SU-DHL-6 (cell line): Measurements from ENCODE around the gene NCAPG2.

Source experiments
- H2AFZ ChIP-seq: fragments of 200-600 bp; sonication (generic); 2 replicates; pipeline ENCODE4 v1.6.1; 2014; ENCODE audit warnings: low read depth, mild to moderate bottlenecking, moderate library complexity, mixed read lengths, antibody characterized with exemption, low read length; ENCODE audit not compliant: severe bottlenecking
- H3F3A ChIP-seq: fragments of 200-600 bp; shearing (Covaris generic); 2 replicates; pipeline ENCODE4 v1.6.0; 2016; ENCODE audit warnings: antibody characterized with exemption, mild to moderate bottlenecking; ENCODE audit not compliant: insufficient read depth
- H3K27ac ChIP-seq: fragments of 200-600 bp; sonication (generic); 2 replicates; pipeline ENCODE4 v1.5.1; 2016; ENCODE audit warnings: low read depth, mild to moderate bottlenecking, low read length, moderate library complexity, mixed read lengths
- H3K27me3 ChIP-seq: fragments of 200-600 bp; sonication (generic), shearing (Covaris generic); 2 replicates; pipeline ENCODE4 v1.6.0; 2014; ENCODE audit warnings: mild to moderate bottlenecking, low read length
- H3K36me3 ChIP-seq: fragments of 200-600 bp; sonication (generic); 2 replicates; pipeline ENCODE4 v1.6.1; 2014; ENCODE audit warnings: mild to moderate bottlenecking, low read length, mixed read lengths
- H3K4me2 ChIP-seq: fragments of 300-600, 200-600 bp; shearing (Covaris generic), sonication (generic); 2 replicates; pipeline ENCODE4 v1.6.0; 2014; ENCODE audit warnings: low read length, low read depth, mild to moderate bottlenecking; ENCODE audit not compliant: poor library complexity, severe bottlenecking
- H3K4me3 ChIP-seq: fragments of 200-600 bp; sonication (generic); 2 replicates; pipeline ENCODE4 v1.5.1; 2014; ENCODE audit warnings: antibody characterized with exemption, low read length, mild to moderate bottlenecking, mixed read lengths; ENCODE audit not compliant: insufficient read depth, poor library complexity, severe bottlenecking
- H3K79me2 ChIP-seq: fragments of 200-600 bp; sonication (generic); 2 replicates; pipeline ENCODE4 v1.6.1; 2014; ENCODE audit warnings: mild to moderate bottlenecking, low read length, moderate library complexity; ENCODE audit not compliant: insufficient read depth
- H3K9ac ChIP-seq: fragments of 200-600 bp; sonication (generic); 2 replicates; pipeline ENCODE4 v1.7.0; 2014; ENCODE audit warnings: mild to moderate bottlenecking, low read length
- H3K9me2 ChIP-seq: fragments of 200-600 bp; sonication (generic); replicated peaks from 2 replicates; pipeline ENCODE4 v1.6.1; 2014; ENCODE audit warnings: low read length; ENCODE audit not compliant: insufficient read depth
- H3K9me3 ChIP-seq: fragments of 200-600 bp; sonication (generic); 2 replicates; pipeline ENCODE4 v1.6.1; 2014; ENCODE audit warnings: low read length, mixed read lengths; ENCODE audit not compliant: insufficient read depth
- H4K20me1 ChIP-seq: fragments of 200-600 bp; sonication (generic); 2 replicates; pipeline ENCODE4 v1.6.1; 2014; ENCODE audit warnings: low read depth, mild to moderate bottlenecking, antibody characterized with exemption, low read length, moderate library complexity, mixed read lengths
- CTCF ChIP-seq: fragments of 200-600 bp; sonication (generic); IDR thresholded peaks from one replicate; pipeline ENCODE4 v1.5.1; 2017; ENCODE audit warnings: antibody characterized with exemption, mild to moderate bottlenecking, low read length, moderate library complexity; ENCODE audit not compliant: insufficient read depth, poor library complexity, severe bottlenecking
- EZH2phosphoT487 ChIP-seq: fragments of 200-600 bp; sonication (generic), shearing (Covaris generic); conservative IDR thresholded peaks from 2 replicates; pipeline ENCODE4 v1.6.1; 2018; ENCODE audit warnings: mild to moderate bottlenecking, antibody characterized with exemption, low read length, moderate library complexity, mixed read lengths

The NCAPG2 gene

DNA sequence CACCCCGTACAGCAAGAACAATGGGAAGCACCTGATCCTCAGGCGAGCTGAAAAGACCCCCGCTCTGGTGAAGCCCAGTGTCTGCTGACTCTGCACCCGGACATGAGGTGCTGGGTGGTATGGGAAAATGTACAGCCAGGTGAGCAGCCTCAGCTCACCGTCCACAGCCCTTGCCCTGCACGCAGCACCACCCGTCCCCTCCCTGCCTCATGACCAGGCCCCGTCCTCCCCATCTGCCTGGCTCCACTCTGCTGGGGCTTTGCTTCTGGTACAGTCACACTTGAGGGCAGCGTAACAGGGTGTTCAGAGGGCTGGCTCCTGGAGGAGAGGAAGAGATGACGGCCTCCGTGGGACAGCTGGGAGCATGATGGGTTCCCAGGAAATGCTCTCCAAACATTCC is 49.1 kb downstream of the NCAPG2 start:
- Histone ChIP-seq H4K20me1 (no peaks in the 10 kb centered on the region), H2AFZ (no peak overlapping the region), H3K4me3 (no peak overlapping the region), H3K36me3 (peaks cover 55% of the 10 kb centered on the region), H3K27me3 (no peaks in the 10 kb centered on the region), H3K9me2 (no peaks in the 10 kb centered on the region), H3K9me3 (no peaks in the 10 kb centered on the region), H3K9ac (no peak overlapping the region), H3F3A (no peaks in the 10 kb centered on the region), H3K4me2 (no peak overlapping the region), H3K79me2 (no peaks in the 10 kb centered on the region), H3K27ac (no peak overlapping the region)
- TF ChIP-seq EZH2phosphoT487: no peak
- no peak for TF ChIP-seq CTCF

DNA sequence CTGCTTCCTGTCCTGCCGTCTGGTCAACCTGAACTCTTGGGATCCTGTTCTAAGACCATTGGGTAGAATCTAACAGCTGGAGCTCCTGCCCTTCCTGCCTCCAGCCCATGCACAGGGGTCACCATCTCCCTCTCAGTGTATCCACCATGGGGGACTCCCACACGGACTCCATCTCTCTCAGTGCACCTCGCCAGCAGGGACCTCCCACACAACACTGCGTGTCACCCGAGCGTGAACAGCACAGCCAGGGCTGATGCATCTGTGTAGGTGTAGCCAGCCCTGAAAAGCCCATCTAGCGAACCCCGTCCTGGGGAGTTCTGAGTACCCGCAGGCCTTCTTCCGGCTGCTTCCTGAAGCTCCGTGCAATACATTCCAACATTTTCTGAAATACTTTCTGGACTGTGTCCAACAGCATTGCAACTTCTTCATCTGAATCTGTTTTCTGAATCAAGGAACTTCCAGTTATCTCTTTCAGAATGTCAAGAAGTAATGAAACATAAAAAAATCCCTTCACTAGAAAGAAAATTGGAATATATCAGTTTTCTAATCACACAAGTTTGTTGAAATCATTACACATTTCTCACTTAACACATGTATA is 52.5 kb downstream of the NCAPG2 start:
- Histone ChIP-seq H2AFZ (no peak overlapping the region), H3K27me3 (no peaks in the 10 kb centered on the region), H3F3A (no peaks in the 10 kb centered on the region), H3K36me3 (peaks cover 76% of the 10 kb centered on the region), H3K4me2 (no peak overlapping the region), H3K9me2 (no peaks in the 10 kb centered on the region), H3K9me3 (no peaks in the 10 kb centered on the region), H4K20me1 (no peaks in the 10 kb centered on the region), H3K79me2 (peaks cover 15% of the 10 kb centered on the region; the same call in 1 of the 2 replicates), H3K9ac (no peak overlapping the region), H3K27ac (no peak overlapping the region), H3K4me3 (no peak overlapping the region)
- TF ChIP-seq EZH2phosphoT487: no peak
- TF ChIP-seq CTCF: no peak

- H3K9ac ChIP-seq: no peak overlapping the region
- TF ChIP-seq EZH2phosphoT487 (no peak), CTCF (no peak)
- H3K27ac ChIP-seq: no peak overlapping the region
- H3K4me3 ChIP-seq: no peak overlapping the region
- no peaks in the 10 kb centered on the region for H3F3A ChIP-seq
- no peaks in the 10 kb centered on the region for H4K20me1 ChIP-seq
- peaks cover 72% of the 10 kb centered on the region for H3K36me3 ChIP-seq
- H3K9me3 ChIP-seq: no peaks in the 10 kb centered on the region
- no peak overlapping the region for H2AFZ ChIP-seq
- no peaks in the 10 kb centered on the region for H3K9me2 ChIP-seq
- peaks cover 15% of the 10 kb centered on the region; the same call in 1 of the 2 replicates for H3K79me2 ChIP-seq
- H3K4me2 ChIP-seq: no peak overlapping the region
- H3K27me3 ChIP-seq: no peaks in the 10 kb centered on the region
Measured at GRCh38 chr7:158650821-158651225, 53.8 kb downstream of the NCAPG2 start.
